Mammary epithelial cell (primary cell): Measurements from ENCODE around the gene KANTR.
A peak's percentile ranks its signal among the peaks of the same experiment; 100 is the strongest.

Source experiments
- CTCF ChIP-seq, 2 donors: IDR thresholded peaks in 1 of 2; conservative IDR thresholded peaks in 1 of 2; 2 replicates each; pipeline ENCODE4 v1.5.1; 2011 to 2012; ENCODE audit warnings: inconsistent platforms in 2 of 2, low read length in 2 of 2, mild to moderate bottlenecking in 2 of 2, control low read depth in 1 of 2, low read depth in 1 of 2; ENCODE audit not compliant: insufficient read depth in 1 of 2; ENCODE audit errors: extremely low read depth in 1 of 2
- EZH2 ChIP-seq: IDR thresholded peaks from 2 replicates; pipeline ENCODE4 v1.6.1; 2012; ENCODE audit warnings: low read length, inconsistent platforms, borderline replicate concordance

- peak; percentile 57 to 74 for TF ChIP-seq CTCF (conservative IDR thresholded peaks at IDR 0.05 in 1 of 2, IDR thresholded peaks at IDR 0.05 in 1 of 2; ENCODE audit: extremely low read depth in 1 of 2, insufficient read depth in 1 of 2, low read depth in 1 of 2, low read length in 2 of 2)
- TF ChIP-seq EZH2: no peak
Observed at GRCh38 chrX:53071604-53072417, 22.1 kb upstream of the KANTR start.
